Measurements from ENCODE around the gene KRTAP9-7.
"Not testable (repeated sequence)": the region's sequence is repeated elsewhere in the genome, so short reads cannot be mapped to it uniquely, and the experiment has no call there.

The KRTAP9-7 gene

GRCh38 chr17:41251261-41251660 is 24.2 kb upstream of the KRTAP9-7 start:
- H3K4me3 ChIP-seq (replicated peaks; ENCODE audit: low read depth, low read length) = no peak overlapping the region
- no peak for DNase-seq (ENCODE audit: low read depth)
- TF ChIP-seq, protein P1, sequence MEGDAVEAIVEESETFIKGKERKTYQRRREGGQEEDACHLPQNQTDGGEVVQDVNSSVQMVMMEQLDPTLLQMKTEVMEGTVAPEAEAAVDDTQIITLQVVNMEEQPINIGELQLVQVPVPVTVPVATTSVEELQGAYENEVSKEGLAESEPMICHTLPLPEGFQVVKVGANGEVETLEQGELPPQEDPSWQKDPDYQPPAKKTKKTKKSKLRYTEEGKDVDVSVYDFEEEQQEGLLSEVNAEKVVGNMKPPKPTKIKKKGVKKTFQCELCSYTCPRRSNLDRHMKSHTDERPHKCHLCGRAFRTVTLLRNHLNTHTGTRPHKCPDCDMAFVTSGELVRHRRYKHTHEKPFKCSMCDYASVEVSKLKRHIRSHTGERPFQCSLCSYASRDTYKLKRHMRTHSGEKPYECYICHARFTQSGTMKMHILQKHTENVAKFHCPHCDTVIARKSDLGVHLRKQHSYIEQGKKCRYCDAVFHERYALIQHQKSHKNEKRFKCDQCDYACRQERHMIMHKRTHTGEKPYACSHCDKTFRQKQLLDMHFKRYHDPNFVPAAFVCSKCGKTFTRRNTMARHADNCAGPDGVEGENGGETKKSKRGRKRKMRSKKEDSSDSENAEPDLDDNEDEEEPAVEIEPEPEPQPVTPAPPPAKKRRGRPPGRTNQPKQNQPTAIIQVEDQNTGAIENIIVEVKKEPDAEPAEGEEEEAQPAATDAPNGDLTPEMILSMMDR (IDR thresholded peaks at IDR 0.05; ENCODE audit: low read length, missing control alignments) = no peak

DNA sequence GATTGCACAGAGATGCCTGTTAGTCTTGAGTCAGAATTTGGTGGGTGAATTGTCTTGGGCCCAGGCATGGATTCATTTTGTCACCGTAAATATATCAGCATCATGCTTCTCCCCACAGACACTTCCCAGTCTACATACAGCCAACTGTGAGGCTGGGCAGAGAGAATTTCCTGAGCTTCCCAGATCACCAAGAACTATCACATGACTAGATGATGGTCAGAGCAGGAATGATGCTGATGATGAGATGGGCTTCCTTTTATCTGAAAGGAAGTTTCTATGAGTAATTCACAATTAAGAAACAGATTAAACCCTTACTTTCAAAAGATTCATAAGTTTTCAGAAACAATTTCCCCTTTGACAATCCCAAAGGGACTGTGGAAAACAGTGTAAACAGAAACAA is 20.6 kb upstream of the KRTAP9-7 start:
- DNase-seq (ENCODE audit: low read depth) = no peak
- TF ChIP-seq, protein P1 (IDR thresholded peaks at IDR 0.05; ENCODE audit: low read length, missing control alignments) = no peak
- H3K4me3 ChIP-seq (replicated peaks; ENCODE audit: low read depth, low read length) = no peak overlapping the region

- not testable (repeated sequence) for DNase-seq (ENCODE audit: low read depth); H3K4me3 ChIP-seq (replicated peaks; ENCODE audit: low read depth, low read length)
Observed at GRCh38 chr17:41255381-41256290, 19.9 kb upstream of the KRTAP9-7 start, which contains the start of gene KRTAP9-9. KRTAP9-9 (plus strand) TSS chr17:41255384.

GRCh38 chr17:41256291-41256685 is 19.2 kb upstream of the KRTAP9-7 start:
- DNase-seq (ENCODE audit: low read depth) = no peak
- TF ChIP-seq, protein P1 (IDR thresholded peaks at IDR 0.05; ENCODE audit: low read length, missing control alignments) = no peak
- H3K4me3 ChIP-seq (replicated peaks; ENCODE audit: low read depth, low read length) = no peak overlapping the region

- no peak for DNase-seq (ENCODE audit: low read depth)
- TF ChIP-seq, protein P1 (IDR thresholded peaks at IDR 0.05; ENCODE audit: low read length, missing control alignments) = no peak
- no peak overlapping the region for H3K4me3 ChIP-seq (replicated peaks; ENCODE audit: low read depth, low read length)
Observed at GRCh38 chr17:41258406-41258805, 17.1 kb upstream of the KRTAP9-7 start.

DNA sequence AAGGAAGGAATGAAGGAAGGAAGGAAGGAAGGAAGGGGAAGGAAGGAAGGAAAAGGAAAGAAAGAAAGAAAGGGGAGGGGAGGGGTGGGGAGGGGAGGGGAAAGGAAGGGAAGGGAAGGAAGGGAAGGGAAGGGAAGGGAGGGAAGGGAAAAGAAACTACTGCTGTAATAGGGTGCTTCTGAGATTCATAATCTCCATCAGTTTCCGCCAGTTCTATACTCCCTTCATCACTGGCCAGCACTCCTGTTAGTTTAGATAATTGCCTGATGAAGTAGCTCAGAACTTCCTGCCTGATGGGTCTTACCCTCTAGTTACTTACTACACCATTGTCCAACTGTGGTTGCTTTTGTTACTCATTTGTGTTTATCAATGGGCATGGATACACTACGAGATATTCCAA is 12.3 kb upstream of the KRTAP9-7 start:
- no peak for DNase-seq (ENCODE audit: low read depth)
- H3K4me3 ChIP-seq (replicated peaks; ENCODE audit: low read depth, low read length) = no peak overlapping the region
- TF ChIP-seq, protein P1 (IDR thresholded peaks at IDR 0.05; ENCODE audit: low read length, missing control alignments) = no peak

DNA sequence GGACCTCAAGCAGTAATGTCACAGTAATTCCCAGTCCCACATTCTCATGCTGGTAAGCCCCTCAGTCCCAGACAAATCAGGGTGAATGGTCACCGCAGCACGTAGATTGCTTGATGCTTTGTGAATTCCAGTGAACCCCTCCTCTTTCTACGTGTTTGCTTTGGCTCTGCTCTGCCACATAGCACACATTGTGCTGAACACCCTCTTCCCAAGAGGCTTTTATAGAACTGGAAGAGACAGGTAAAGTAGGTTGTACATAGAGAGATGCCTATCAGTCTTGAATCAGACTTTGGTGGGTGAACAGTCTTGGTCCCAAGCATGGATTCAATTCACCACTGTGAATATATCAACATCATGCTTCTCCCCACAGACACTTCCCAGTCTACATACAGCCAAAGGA is 10.9 kb upstream of the KRTAP9-7 start:
- H3K4me3 ChIP-seq (replicated peaks; ENCODE audit: low read depth, low read length) = no peak overlapping the region
- DNase-seq (ENCODE audit: low read depth) = no peak
- TF ChIP-seq, protein P1 (IDR thresholded peaks at IDR 0.05; ENCODE audit: low read length, missing control alignments) = no peak
